Measurements from ENCODE around the gene GINS1.
A peak's percentile ranks its signal among the peaks of the same experiment; 100 is the strongest.

The GINS1 gene

GRCh38 chr20:25407311-25408169 is at the start of gene GINS1:
TSS of gene GINS1 (plus strand) at chr20:25407673. CDS start at chr20:25407821, 148 bp downstream.
- in situ Hi-C loops (cut with MboI; ENCODE audit: low pct_unique_long_range_greater_than_20kb, low sequenced_read_pairs, unreplicated experiment), result loop anchor here (25.0 kb wide), 1 partner anchor 420 kb away; the partner anchor contains the start of gene APMAP
- peak; percentile 87 for DNase-seq (ENCODE audit: low spot score)
- TF ChIP-seq CTCF (IDR thresholded peaks at IDR 0.05; ENCODE audit: extremely low read depth, insufficient read depth, missing control alignments), result no peak

DNA sequence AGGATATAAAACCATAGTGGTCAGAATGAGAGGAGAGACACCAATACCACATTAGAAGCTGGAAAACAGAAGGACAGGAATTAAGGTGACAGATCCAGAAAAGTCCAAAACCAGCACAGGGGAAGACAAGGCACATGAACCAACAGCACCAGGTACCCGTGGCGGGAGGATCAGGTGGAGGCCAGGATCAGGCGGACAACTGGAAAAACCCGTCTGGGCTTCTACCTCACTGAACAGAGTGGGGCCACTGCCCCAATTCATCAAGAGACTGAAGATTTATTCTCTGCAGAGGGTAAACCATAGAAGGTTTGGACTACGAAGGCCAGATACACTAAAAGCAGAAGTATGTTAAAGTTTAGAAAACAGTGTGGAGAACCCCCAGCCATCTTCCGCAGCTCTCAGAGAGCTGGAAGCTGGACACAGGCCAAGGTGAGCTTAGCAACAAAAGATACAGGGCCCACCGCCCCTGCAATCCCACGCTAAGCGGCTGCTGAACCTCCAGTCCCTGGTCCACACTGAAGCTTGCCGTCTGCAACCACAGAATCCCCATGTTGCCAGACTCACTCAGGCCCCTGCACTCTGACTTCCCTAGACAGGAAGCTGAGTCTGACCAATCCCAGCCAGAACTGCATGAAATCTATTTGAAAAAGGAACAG is 46.7 kb upstream of the GINS1 start:
- in situ Hi-C loops (cut with MboI; ENCODE audit: low pct_unique_long_range_greater_than_20kb, low sequenced_read_pairs, unreplicated experiment), result no loop called here
- no peak for DNase-seq (ENCODE audit: low spot score)
- no peak for TF ChIP-seq CTCF (IDR thresholded peaks at IDR 0.05; ENCODE audit: extremely low read depth, insufficient read depth, missing control alignments)

DNA sequence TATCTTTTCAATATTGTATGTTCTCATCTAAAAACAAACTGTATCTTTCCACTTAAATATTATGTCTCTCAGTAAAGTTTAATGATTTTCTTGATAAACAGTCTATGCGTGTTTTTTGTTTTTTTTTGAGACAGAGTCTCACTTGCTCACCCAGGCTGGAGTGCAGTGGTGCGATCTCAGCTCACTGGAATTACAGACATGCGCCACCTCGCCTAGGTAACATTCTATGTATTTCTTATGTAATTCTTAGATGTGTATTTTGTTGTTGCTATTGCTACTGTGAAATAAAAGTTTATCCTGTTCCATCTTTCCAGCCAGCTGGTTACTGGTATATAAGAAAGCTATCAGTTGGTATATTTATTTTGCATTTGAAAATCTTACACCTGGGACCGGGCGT is 46.2 kb upstream of the GINS1 start:
- in situ Hi-C loops (cut with MboI; ENCODE audit: low pct_unique_long_range_greater_than_20kb, low sequenced_read_pairs, unreplicated experiment), result no loop called here
- no peak for TF ChIP-seq CTCF (IDR thresholded peaks at IDR 0.05; ENCODE audit: extremely low read depth, insufficient read depth, missing control alignments)
- no peak for DNase-seq (ENCODE audit: low spot score)

- TF ChIP-seq CTCF (IDR thresholded peaks at IDR 0.05; ENCODE audit: extremely low read depth, insufficient read depth, missing control alignments), result no peak
- in situ Hi-C loops (cut with MboI; ENCODE audit: low pct_unique_long_range_greater_than_20kb, low sequenced_read_pairs, unreplicated experiment), result no loop called here
- no peak for DNase-seq (ENCODE audit: low spot score)
Observed at GRCh38 chr20:25364180-25364788, 43.2 kb upstream of the GINS1 start.

GRCh38 chr20:25364879-25365699 is 42.4 kb upstream of the GINS1 start:
- in situ Hi-C loops (cut with MboI; ENCODE audit: low pct_unique_long_range_greater_than_20kb, low sequenced_read_pairs, unreplicated experiment), result no loop called here
- no peak for DNase-seq (ENCODE audit: low spot score)
- no peak for TF ChIP-seq CTCF (IDR thresholded peaks at IDR 0.05; ENCODE audit: extremely low read depth, insufficient read depth, missing control alignments)

- TF ChIP-seq CTCF (IDR thresholded peaks at IDR 0.05; ENCODE audit: extremely low read depth, insufficient read depth, missing control alignments), result no peak
- in situ Hi-C loops (cut with MboI; ENCODE audit: low pct_unique_long_range_greater_than_20kb, low sequenced_read_pairs, unreplicated experiment), result no loop called here
- DNase-seq (ENCODE audit: low spot score), result no peak
Observed at GRCh38 chr20:25368526-25368925, 38.9 kb upstream of the GINS1 start.
